Nephron progenitor cell (in vitro differentiated cells): ENCODE measurements around the gene CABP4.

Experiments
- DNase-seq: peaks from one replicate; pipeline ENCODE4 v3.0.0; 2021
- H3K27ac Mint-ChIP-seq: 2 replicates; pipeline ENCODE4 v1.8.0; 2021; ENCODE audit warnings: mild to moderate bottlenecking, moderate library complexity, mixed read lengths
- H3K27me3 Mint-ChIP-seq: 2 replicates; pipeline ENCODE4 v1.8.0; 2021; ENCODE audit warnings: mild to moderate bottlenecking, low read depth, mixed read lengths; ENCODE audit not compliant: poor library complexity
- H3K36me3 Mint-ChIP-seq: 2 replicates; pipeline ENCODE4 v1.8.0; 2021; ENCODE audit warnings: low read depth, mixed read lengths
- H3K4me1 Mint-ChIP-seq: 2 replicates; pipeline ENCODE4 v1.8.0; 2021; ENCODE audit warnings: mixed read lengths
- H3K4me3 Mint-ChIP-seq: 2 replicates; pipeline ENCODE4 v1.8.0; 2021; ENCODE audit warnings: mild to moderate bottlenecking, moderate library complexity, mixed read lengths
- H3K9me3 Mint-ChIP-seq: 2 replicates; pipeline ENCODE4 v1.8.0; 2021; ENCODE audit warnings: mild to moderate bottlenecking, moderate library complexity, mixed read lengths
- CTCF ChIP-seq: fragments of 200-600 bp; sonication (generic); IDR thresholded peaks from 2 replicates; pipeline ENCODE4 v1.5.0; 2021; ENCODE audit warnings: antibody characterized with exemption

CABP4 gene

GRCh38 chr11:67437809-67438157 is 17.4 kb upstream of the CABP4 start:
- Mint-ChIP-seq H3K27me3 (no peaks in the 10 kb centered on the region), H3K4me3 (no peak overlapping the region), H3K27ac (no peak overlapping the region), H3K4me1 (peaks cover 15% of the 10 kb centered on the region), H3K36me3 (peaks cover 5% of the 10 kb centered on the region), H3K9me3 (no peaks in the 10 kb centered on the region)
- no peak for DNase-seq
- TF ChIP-seq CTCF = no peak

GRCh38 chr11:67438158-67438902 is 16.8 kb upstream of the CABP4 start:
- Mint-ChIP-seq H3K27me3 (no peaks in the 10 kb centered on the region), H3K4me3 (no peak overlapping the region), H3K9me3 (no peaks in the 10 kb centered on the region), H3K36me3 (peaks cover 5% of the 10 kb centered on the region), H3K27ac (no peak overlapping the region), H3K4me1 (peaks cover 15% of the 10 kb centered on the region)
- no peak for TF ChIP-seq CTCF
- DNase-seq = no peak

- no peak for DNase-seq
- Mint-ChIP-seq H3K36me3 (peaks cover 5% of the 10 kb centered on the region), H3K4me1 (peaks cover 15% of the 10 kb centered on the region), H3K9me3 (no peaks in the 10 kb centered on the region), H3K27ac (peak overlapping the region; percentile 84), H3K27me3 (no peaks in the 10 kb centered on the region), H3K4me3 (no peak overlapping the region)
- TF ChIP-seq CTCF = no peak
These were observed 15.6 kb upstream of the CABP4 start for GRCh38 chr11:67439321-67440228.

- DNase-seq = no peak
- H3K4me1 Mint-ChIP-seq = peaks cover 24% of the 10 kb centered on the region
- peaks cover 5% of the 10 kb centered on the region for H3K36me3 Mint-ChIP-seq
- TF ChIP-seq CTCF = no peak
- peak overlapping the region; percentile 52 for H3K4me3 Mint-ChIP-seq
- H3K27ac Mint-ChIP-seq = peak overlapping the region; percentile 39
- H3K27me3 Mint-ChIP-seq = no peaks in the 10 kb centered on the region
- no peaks in the 10 kb centered on the region for H3K9me3 Mint-ChIP-seq
These were observed 14.7 kb upstream of the CABP4 start for GRCh38 chr11:67440229-67441097.

- TF ChIP-seq CTCF = no peak
- peaks cover 5% of the 10 kb centered on the region for H3K27me3 Mint-ChIP-seq
- no peak for DNase-seq
- H3K4me3 Mint-ChIP-seq = no peak overlapping the region
- H3K36me3 Mint-ChIP-seq = peaks cover 5% of the 10 kb centered on the region
- H3K4me1 Mint-ChIP-seq = peaks cover 30% of the 10 kb centered on the region
- H3K9me3 Mint-ChIP-seq = no peaks in the 10 kb centered on the region
- H3K27ac Mint-ChIP-seq = no peak overlapping the region
These were observed 14.0 kb upstream of the CABP4 start for GRCh38 chr11:67441098-67441563.
